HG03139 (cell line): ENCODE measurements around the gene ANXA5.
"Not testable (repeated sequence)": the region's sequence is repeated elsewhere in the genome, so short reads cannot be mapped to it uniquely, and the experiment has no call there.

Source experiments
- ATAC-seq: cut with Tn5 transposase; IDR thresholded peaks from one replicate; pipeline ENCODE4 v1.9.1; 2021; ENCODE audit not compliant: unreplicated experiment

Gene ANXA5

GRCh38 chr4:121696581-121697461 lies at the start of gene ANXA5:
Gene ANXA5 (minus strand): TSS chr4:121696980. CDS start chr4:121696589, 391 bp downstream.
- ATAC-seq: peak; percentile 94

DNA sequence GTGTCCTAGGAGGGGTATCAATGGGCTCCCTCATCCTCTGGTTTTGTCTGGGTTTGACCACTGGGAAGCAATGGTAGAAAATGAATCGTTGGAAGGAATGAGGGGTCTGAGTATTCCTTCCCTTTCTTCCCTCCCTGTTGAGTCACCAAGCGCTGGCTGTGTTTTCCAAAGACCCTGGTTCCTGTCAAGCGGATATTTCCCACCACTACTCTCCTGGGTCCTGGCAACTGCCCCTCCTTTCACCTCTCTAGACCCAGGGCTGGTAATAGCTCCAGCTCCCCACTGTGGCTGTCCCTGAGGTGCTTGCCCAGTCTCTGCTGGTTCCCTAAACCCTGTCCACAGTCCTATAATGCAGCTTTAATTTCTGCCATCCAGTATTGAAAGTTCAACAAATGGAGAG lies 46.0 kb upstream of the ANXA5 start:
- ATAC-seq: no peak

DNA sequence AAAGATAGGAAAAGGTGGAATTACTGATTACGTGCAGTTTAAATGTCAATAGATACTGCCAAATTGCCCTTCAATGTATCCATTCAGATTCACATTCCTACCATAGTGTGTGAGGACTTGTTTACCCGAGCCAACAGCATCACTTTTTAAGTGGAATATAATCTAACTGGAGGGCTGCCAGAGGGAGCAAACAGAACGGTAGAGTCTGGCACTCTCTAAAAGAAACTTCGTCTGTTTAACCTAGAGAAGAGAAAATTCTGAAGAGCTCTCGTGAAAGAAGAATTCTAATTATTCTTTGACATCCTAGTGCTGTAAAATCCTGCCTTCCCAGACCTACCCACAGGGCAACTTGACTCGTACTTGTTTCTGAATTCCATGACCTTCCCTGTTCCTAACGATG lies 45.0 kb upstream of the ANXA5 start:
- no peak for ATAC-seq

DNA sequence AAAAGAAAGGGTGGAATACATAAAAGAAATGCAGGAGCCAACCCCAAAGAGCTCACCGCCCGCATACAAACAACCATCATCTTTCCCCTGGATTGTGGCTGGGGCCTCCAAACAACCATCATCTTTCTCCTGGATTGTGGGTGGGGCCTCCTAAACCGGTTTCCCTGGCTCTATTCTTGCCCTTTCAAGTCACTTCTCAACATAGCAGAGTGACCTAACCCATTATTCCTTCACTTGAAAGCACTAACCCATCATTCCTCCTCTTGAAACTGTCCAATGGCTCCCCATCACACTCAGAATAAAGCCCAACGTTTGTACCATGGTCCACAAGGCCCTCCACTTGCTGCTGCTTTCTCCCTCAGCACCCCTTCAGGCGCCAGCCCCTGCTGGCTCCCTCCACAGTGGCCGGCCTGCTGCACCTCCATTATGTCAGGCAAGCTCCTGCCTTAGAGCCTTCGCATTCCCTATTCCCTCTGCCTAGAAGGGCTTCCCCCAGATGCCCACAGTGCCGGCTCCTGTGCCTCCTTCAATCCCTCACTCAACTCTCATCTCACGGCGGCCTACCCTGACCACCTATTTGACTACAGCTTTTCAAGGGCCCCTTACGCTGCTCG lies 44.1 kb upstream of the ANXA5 start:
- ATAC-seq: no peak

GRCh38 chr4:121739575-121739974 lies 42.8 kb upstream of the ANXA5 start:
- ATAC-seq: no peak

GRCh38 chr4:121738780-121739535 lies 42.2 kb upstream of the ANXA5 start:
- no peak for ATAC-seq

GRCh38 chr4:121737846-121738554 lies 41.2 kb upstream of the ANXA5 start:
- ATAC-seq: no peak

- no peak for ATAC-seq
These were observed 40.1 kb upstream of the ANXA5 start for GRCh38 chr4:121736735-121737351.

GRCh38 chr4:121734571-121734970 lies 37.8 kb upstream of the ANXA5 start:
- no peak for ATAC-seq

- no peak for ATAC-seq
These were observed 37.2 kb upstream of the ANXA5 start for GRCh38 chr4:121733942-121734341.

DNA sequence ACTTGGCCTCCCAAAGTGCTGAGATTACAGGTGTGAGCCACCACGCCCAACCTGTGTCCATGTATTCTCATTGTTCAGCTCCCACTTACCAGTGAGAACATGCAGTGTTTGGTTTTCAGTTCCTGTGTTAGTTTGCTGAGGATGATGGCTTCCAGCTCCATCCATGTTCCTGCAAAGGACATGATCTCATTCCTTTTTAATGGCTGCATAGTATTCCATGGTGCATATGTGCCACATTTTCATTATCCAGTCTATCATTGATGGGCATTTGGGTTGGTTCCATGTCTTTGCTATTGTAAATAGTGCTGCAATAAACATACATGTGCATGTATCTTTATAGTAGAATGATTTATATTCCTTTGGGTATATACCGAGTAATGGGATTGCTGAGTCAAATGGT lies 33.0 kb upstream of the ANXA5 start:
- not testable (repeated sequence) for ATAC-seq

GRCh38 chr4:121728798-121729226 lies 32.0 kb upstream of the ANXA5 start:
- ATAC-seq: no peak

DNA sequence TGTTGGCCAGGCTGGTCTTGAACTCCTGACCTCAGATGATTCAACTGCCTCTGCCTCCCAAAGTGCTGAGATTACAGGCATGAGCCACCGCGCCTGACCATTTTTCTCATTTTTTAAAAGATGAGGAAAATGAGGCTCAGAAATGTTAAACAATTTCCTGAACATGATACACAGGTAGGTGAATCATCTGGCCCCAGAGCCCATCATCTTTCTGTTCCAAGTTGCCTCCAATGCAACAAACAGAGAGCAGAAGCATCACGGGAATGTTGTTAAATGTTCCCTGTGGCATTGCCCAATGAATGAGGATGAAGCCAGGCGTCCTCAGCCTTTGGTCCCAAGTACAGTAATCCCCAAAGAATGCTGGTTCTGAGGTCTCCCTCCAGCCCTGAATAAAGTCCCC lies 31.3 kb upstream of the ANXA5 start:
- no peak for ATAC-seq

DNA sequence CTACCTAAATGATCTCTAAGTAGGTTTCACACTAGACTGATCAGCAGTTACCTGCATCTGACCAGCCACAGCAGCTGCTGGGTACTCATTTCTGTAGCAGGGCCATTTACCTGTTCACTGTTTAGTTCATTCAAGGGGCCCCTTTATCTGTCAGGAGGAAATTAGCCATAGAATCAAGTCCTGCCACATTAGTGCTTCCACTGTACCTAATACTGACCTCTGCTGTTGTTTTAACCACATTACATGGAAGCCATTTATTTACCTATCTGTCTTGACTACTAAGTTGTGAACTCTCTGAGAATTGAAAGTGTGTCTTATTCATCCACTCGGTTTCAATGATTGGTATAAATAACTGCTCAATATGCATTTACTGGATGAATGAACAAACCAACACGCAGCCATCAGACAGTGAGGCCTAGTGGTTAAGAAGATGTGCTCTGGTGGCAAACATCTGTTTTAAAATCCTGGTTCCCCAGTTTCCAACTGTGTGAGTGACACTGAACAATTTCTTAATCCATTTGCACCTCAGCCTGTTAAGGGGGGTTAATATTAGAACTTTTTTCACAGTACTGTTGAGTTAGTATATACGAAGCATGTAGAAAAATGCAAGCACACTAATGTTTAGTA lies 30.0 kb upstream of the ANXA5 start:
- ATAC-seq: peak; percentile 95

GRCh38 chr4:121724671-121725070 lies 27.9 kb upstream of the ANXA5 start:
- ATAC-seq: no peak

DNA sequence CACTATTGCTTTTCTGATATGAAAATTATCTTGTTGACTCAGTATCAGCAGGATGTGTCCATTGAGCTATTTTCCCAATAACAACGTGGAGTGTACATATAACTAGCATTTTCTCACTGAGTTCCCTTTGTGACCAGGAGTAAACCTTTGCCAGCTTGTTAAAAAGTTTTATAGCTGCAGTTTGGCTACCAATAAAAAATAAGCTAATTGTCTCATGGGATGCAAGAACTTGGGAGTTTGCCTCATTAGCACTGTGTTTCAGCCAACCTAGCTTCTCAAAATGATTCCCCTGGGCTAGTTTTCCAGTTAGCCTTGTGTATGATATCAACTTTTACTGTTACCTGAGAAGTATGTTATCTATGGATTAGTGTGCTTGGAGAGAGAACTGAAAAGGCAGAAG lies 24.9 kb upstream of the ANXA5 start:
- ATAC-seq: no peak

DNA sequence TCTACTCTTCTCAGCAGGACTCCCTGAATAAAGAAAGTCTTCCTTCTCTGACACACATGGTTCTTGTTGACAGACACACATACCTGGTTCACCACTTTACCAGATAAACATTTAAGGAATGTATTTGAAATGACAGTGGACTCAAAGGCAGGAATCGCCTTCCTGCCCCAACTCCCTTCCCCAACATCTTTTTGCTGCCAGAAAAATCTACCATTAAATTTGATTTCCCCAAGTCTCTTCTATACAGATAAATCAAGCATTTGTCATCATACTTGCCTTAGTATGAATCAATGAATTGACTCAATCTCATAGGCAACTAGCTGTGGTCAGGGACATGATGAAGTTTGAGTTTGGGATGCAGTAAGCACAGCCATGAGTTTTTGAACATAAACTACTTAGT lies 23.3 kb upstream of the ANXA5 start:
- ATAC-seq: no peak

GRCh38 chr4:121717680-121718237 lies 21.0 kb upstream of the ANXA5 start:
- ATAC-seq: no peak

DNA sequence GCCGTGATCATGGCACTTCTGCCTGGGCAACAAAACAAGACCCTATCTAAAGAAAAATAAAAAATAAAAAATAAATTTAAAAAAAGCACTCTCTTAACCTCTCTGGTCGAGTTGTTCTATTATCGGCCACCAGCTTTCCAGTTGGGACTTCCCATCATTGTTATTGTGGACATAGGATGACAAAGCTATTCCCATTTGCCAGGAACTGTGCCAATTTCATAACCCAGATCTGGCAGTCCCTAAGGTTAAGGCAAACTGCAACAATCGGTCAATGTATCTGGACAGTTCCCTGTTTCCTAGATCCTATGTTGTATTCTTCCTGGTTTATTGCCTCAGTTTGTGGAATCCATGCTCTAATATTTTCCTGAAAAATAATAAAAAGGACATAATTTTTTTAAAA lies 17.8 kb upstream of the ANXA5 start:
- no peak for ATAC-seq

DNA sequence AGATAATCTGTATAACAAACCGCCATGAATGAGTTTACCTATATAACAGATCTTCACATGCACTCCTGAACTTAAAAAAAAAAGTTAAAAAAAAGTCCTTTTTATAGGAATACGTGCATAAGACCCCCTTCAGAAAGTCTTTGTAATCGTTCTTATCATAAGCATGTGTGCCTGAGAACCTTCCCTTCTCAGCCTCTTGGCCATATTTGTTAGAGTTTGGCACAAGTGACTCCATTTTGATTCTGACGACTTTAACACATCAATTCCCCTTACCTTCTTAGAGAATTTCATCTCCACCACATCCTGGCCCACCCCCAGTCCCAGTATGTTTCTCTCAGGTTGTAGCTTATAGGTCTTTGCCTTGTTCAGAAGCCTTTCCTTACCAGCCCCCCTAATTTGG lies 16.0 kb upstream of the ANXA5 start:
- no peak for ATAC-seq
